ENCODE measurements around the gene SENP1.

The SENP1 gene

GRCh38 chr12:48033451-48033850, 72.4 kb downstream of the SENP1 start:
- no peak for DNase-seq

DNA sequence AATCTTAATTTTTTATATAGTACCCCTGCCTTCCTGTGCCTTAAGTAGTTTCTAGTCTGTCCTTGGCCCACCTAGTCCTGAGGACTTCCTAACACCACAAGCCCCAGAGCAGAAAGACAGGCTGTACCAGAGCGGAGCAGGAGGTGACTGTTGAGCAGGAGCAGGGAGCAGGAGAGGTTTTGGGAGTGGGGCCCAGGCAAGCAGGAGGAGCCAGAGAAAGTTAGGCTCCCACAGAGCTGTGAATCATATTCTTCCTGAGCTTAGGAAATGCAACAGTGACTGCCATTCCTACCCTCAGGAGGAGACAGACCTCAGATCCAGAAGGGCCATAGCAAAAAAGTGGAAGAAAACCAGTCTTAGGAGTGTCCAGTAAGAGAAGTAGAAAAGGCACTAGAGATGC, 73.3 kb downstream of the SENP1 start:
- DNase-seq = no peak

- no peak for DNase-seq
Observed at GRCh38 chr12:48031135-48031960, 74.5 kb downstream of the SENP1 start.

- DNase-seq = no peak
Observed at GRCh38 chr12:48030173-48030650, 75.7 kb downstream of the SENP1 start.

GRCh38 chr12:48029491-48030172, 76.2 kb downstream of the SENP1 start:
- DNase-seq = no peak

GRCh38 chr12:48028541-48029431, 77.1 kb downstream of the SENP1 start:
- peak; percentile 68 for DNase-seq

DNA sequence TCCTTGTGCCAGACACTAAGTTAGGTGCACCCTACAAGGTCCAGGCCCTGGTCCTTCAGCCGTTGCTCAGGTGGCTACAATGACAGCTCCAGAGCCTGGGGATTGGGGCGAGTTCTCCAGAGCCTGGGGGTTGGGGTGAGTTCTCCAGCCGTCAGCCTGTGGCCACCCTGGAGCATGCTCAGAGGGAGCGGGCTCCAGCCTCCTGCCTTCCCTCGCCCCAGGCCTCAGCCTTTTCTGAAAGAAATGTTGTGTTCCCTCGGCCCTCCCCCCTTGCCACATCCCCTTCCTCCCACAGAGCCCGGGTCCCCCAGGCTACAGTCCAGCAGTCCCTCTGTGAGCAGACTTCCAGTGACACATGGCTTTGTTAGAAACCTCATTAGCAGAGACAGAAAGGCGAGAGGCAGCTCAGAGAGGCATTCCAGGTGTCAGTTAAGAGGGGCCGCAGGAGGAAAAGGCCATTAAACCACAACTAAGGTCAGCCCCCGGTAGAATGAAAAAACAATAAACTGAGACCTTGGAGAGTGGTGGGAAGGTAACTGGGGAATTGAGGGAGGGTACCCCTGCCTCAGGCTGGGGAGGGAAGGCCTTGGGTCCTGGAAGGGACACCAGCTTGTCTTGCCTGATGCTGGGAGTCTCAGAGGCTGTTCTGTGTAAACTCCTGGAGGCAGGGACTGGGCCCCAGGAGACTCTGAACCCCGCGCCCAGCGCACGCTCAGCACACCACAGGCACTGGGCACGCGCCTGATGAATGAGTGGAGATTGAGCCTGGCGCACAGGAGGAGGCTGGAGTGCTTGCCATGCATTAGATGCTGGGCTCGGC, 78.5 kb downstream of the SENP1 start:
- DNase-seq = peak; percentile 84

GRCh38 chr12:48026060-48026827, 79.6 kb downstream of the SENP1 start:
- no peak for DNase-seq

GRCh38 chr12:48025281-48025680, 80.6 kb downstream of the SENP1 start:
- no peak for DNase-seq

- DNase-seq = no peak
Observed at GRCh38 chr12:48024735-48025134, 81.1 kb downstream of the SENP1 start.

DNA sequence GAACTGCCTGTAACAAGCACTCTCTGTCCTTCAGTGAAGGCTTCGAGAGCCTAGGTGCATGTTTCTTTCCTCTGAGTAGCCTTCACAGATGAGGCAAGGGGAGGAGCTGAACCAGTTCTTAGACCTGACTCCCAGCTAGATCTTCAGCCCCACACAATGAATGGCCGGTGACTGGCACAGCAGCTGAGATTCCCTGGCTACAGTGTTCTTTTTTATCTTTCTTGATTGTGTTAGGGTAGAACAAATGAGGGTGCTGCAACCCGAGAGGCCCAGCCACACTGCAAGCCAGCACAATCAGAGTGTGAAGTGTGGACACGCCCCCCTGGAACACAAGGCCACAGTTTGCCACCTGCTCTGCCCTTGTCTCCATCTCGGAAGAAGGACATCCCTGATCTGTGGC, 82.5 kb downstream of the SENP1 start:
- peak; percentile 73 for DNase-seq

DNA sequence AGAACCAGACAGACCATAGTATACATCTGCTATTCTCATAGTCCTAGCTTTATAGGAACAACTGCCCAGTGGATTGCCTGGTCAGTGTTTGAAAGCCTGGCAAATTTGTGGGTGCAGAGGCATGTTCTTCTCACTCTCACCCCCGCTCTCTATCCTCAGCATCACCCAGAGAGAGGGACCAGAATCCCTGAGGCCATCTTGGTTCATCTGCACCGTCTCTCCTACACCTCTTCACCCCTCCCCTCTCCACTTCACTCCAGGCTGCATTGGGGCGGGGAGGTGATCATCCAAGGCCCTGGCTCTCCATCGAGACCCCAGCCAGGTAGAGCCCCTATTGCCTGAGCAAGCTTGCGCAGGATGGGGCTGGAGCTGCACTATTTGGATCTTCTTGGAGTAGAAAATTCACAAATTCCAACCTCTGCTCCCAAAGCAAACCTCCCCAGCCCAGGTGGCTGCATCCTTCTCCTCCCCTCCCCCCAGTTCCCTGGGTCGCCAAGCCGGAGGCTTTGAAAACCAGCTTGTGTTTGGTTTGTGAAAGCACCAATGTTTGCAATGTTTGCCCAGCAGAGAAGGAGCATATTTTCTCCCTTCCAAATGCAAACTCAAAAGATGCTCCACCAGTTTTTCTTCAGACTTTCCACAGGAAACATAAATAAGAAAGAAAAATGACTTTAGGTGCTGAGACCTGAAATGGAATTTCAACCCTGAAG, 83.0 kb downstream of the SENP1 start:
- DNase-seq = no peak

DNA sequence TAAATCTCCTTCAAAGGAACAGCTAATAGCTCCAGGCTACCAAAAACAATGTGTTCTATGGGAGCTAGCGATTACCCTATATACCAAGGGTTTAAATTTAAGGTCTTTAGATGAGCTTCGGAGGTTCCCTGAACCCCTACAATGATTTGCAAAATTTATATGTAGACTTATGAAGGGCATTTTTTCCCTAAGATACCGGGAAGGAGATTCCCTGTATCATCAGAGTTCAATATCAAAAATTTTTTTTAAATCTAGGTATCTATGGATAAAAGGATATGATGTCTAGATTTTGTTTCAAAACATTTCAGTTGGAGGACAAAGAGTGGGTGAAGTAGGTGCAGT, 83.7 kb downstream of the SENP1 start:
- DNase-seq = no peak

DNA sequence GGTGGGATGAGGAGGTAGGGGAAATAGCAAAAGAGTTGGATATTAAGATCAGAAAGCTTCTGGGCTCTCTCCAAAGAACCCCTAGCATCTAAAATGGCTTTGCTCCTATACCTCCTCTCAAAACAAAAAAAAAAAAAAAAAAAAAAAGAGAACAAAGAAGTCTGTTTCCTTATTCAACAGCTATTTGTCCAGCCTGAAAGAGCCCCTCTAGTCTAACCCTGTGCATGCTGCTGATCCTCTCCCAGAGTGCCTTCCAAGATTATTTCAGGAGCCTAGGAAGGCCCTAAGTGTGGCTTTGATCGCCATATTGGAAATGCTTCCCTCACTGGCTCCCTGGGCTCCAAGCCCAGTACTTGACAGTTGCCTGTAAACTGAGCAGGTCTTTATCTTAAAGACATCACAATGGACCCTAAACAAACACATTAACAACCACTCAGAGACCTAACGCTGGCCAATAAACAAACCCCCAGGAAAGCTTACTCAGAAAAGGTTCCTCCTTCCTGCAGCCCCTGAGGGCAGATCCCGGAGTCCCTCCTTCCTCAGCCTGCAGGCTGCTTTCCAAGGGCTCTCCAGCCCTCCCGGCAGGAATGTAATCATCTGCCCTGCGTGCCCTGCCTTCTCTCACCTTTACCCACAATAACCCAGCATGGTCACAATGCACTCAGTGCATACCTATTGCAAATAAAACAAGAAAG, 84.2 kb downstream of the SENP1 start:
- DNase-seq = no peak

DNA sequence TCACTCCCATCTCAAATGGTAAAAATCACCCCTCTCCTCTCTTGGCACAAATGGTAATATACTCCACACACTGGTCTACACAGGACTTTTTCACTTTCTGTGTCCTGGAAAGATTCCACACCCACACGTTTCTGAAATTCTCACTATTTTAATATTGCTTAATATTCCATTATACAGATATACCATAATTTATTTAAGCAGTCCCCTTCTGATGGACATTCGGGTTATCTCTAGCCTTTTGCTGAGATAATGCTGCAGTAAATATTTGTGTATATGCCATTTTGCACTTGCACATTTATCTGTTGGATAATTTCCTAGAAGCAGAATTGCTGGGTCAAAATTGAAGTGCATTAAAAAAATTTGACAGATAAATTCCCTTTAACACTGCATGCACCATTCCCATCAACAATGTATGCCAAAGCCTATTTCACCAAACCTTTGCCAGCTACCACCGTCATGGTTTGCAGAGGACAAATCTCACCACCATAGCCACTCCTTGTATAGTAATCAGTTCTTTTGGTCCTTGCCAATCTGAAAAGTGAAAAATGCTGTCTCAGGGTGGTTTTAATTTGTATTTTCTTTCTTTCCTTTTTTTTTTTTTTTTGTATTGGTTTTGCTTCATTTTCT, 86.1 kb downstream of the SENP1 start:
- DNase-seq = no peak

GRCh38 chr12:48018618-48018995, 87.3 kb downstream of the SENP1 start:
- no peak for DNase-seq

DNA sequence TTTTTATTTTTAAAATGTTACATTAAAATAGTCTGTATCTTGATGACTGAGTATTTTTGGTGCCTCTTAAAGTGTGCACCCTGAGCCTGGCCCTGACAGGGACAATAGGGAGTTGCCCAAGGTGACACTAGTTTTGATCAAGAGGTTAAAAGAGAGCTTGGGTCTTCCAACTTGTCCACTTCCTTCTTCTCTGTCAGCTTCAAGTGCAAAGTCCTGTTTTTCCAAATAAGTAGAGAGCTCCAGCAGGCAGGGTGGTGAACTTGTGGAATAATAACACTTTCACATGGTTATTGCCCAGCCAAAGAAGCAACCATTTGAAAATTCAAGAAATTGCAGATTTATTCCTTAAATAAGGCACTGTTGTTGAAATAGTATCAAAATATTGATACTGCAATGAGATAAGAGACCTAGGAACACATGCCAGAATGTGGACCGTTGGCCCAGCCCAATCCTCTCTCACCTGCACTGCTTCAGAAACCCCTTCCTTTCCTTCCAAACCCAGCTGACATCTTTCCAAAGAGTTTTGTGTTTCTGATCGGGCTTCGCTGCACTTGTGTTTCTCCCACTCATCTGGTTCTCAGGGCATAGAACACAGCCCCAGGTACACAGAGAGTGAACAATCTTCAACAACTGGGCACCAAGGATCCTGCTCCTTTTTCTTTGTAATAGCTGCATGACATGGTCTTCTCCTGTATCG, 87.8 kb downstream of the SENP1 start:
- DNase-seq = no peak

DNA sequence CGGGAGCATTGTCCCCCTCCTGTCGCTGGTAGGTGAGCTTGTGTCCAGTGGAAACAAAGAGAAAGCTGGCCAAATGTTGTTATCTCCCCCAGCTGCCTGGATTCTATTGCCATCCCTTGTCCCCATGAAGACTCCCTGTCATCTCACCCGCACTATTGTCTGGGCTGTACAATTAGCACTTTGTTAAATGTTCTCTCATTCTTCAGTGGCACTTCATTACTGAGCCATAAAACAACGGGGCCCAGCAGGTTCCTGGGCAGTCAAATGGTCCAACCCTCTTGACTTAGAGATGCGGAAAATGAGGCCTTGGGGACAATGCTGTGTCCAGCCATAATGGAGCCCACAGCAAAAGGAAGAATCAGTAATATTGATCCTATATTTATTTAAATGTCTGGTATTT, 88.4 kb downstream of the SENP1 start:
- peak; percentile 62 for DNase-seq

- no peak for DNase-seq
Observed at GRCh38 chr12:48016373-48017020, 89.4 kb downstream of the SENP1 start.
